GM12874 (cell line): Measurements from ENCODE around the gene NLRP6.

Experiments
- TF ChIP-seq, protein P1 (sequence below): IDR thresholded peaks from 2 replicates; pipeline ENCODE4 v1.5.1; 2011; ENCODE audit warnings: low read depth, mild to moderate bottlenecking, control low read depth, low read length, moderate library complexity; ENCODE audit not compliant: insufficient read depth

The NLRP6 gene

DNA sequence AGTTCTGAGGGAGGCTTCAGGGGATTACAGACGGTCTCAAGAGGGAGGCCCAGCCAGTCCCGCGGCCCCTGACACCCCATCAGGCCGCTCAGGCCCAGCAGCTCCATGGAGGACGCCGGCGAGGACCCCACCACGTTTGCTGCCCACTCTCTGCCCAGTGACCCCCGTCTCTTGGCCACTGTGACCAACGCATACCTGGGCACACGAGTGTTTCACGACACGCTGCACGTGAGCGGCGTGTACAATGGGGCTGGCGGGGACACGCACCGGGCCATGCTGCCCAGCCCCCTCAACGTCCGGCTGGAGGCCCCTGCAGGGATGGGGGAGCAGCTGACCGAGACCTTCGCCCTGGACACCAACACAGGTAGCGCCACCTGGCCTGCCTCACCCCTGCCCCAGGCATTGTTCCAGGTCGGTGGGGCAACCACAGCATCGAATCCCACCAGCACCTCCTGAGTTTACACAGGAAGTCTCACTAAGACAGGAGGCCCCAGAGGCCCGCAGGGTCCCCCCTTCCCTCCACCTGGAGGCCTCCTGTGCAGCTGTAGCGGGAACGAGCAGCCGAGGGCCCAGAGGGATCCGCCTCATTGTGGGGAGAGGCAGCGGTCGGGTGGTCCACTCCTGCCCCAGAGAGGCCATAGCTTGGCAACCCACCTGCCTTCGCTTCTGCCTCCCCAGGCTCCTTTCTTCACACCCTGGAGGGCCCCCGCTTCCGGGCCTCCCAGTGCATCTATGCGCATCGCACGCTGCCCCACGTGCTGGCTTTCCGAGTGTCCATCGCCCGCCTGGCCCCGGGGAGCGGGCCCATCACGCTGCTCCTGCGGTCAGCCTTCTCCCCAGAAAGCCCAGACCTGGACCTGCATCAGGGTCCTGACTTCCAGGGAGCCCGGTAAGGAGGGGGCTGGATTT is 11.8 kb downstream of the NLRP6 start:
- TF ChIP-seq, protein P1, sequence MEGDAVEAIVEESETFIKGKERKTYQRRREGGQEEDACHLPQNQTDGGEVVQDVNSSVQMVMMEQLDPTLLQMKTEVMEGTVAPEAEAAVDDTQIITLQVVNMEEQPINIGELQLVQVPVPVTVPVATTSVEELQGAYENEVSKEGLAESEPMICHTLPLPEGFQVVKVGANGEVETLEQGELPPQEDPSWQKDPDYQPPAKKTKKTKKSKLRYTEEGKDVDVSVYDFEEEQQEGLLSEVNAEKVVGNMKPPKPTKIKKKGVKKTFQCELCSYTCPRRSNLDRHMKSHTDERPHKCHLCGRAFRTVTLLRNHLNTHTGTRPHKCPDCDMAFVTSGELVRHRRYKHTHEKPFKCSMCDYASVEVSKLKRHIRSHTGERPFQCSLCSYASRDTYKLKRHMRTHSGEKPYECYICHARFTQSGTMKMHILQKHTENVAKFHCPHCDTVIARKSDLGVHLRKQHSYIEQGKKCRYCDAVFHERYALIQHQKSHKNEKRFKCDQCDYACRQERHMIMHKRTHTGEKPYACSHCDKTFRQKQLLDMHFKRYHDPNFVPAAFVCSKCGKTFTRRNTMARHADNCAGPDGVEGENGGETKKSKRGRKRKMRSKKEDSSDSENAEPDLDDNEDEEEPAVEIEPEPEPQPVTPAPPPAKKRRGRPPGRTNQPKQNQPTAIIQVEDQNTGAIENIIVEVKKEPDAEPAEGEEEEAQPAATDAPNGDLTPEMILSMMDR: no peak

DNA sequence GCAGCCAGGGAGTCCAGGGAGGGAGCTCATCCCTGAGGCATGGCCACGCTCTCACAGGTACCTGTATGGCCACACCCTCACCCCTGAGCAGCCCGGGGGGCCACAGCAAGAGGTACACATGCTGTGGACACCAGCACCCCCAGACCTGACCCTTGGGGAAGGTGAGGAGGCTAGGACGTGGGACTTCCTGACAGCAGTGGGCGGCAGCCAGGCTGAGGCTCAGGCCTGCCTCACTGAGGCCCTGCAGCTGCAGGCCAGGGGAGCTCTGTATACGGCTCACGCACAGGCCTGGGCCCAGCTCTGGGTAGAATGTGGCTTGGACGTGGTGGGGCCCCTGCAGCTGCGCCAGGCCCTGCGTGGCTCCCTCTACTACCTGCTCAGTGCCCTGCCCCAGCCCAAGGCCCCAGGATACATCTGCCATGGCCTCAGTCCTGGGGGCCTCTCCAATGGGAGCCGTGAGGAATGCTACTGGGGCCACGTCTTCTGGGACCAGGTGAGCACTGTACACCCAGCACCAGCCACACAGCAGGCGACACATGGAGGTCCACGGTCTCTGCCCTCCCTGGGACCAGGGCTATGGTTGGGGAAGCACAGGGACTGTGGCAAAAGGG is 12.5 kb downstream of the NLRP6 start:
- TF ChIP-seq, protein P1: no peak

DNA sequence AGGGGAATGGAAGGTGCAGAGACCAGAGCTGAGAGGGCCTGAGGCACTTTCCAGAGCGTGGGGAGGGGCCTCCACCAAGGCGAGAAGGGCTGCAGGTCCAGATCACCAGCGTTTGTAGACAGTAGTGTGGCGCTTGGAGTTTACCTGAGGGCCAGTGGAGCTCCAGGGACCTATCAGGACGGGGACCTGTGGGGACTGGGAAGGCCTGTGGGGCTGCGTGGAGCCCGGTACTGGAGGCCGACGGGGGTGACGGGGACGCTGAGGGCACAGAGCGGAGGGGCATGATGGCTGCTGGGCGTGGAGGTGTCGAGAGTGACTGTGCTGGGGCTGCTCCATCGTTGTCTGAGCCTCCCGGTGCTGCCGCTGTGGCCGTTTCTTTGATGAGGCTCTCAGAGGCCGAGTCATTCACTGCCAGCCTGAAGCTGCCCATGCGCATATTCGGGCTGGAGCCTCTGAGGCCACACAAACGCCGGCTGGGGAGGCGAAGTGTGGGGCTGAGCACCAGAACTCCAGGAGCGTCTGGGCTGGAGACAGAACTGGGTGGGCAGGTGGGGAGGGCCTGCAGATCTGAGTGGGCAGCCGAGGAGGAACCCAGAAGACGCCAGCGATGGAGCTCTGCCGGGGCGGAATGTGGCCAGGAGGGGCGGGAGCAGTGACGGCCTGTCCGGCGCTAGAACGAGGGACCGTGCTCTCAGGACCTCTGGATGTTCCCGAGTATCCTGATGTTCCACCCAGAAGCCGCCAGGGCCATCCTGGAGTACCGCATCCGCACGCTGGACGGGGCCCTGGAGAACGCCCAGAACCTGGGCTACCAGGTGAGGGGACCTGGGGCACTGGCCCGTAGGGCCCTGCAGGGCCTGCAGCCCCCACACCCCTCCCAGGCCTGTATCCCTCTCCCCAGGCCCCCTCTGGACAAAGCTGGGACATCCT is 13.3 kb downstream of the NLRP6 start:
- TF ChIP-seq, protein P1: no peak

- TF ChIP-seq, protein P1: no peak
Measured at GRCh38 chr11:292211-293121, 14.3 kb downstream of the NLRP6 start.

DNA sequence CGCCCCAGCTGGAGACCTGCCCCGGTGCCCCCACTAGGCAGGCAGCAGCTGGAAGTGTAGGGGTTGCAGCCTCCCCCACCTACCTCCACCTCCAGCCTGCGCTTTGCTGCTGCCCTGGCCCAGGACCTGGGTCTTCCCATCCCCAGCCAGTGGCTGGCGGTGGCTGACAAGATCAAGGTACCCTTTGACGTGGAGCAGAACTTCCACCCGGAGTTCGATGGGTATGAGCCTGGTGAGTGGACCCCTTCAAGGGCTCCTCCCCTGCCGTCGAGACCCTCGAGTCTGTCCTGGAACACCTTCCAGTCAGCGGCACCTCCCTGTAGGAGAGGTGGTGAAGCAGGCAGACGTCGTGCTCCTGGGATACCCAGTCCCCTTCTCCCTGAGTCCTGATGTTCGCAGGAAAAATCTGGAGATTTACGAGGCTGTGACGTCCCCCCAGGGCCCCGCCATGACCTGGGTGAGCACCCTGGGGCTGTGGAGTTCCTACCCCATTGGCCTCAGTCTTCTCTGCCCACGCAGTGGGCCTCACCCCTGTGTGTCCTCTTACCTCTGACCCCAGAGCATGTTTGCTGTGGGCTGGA is 15.2 kb downstream of the NLRP6 start:
- TF ChIP-seq, protein P1: no peak

- TF ChIP-seq, protein P1: no peak
Measured at GRCh38 chr11:293852-294661, 15.8 kb downstream of the NLRP6 start.
